WTC11 (cell line): ENCODE measurements around the gene ALLC.

Experiments used
- JUN ChIP-seq: sonication (generic); formaldehyde crosslinking; IDR thresholded peaks from 2 replicates; pipeline ENCODE4 v1.8.0; 2023; ENCODE audit warnings: mild to moderate bottlenecking, missing genetic modification reagents
- ZNF138 ChIP-seq: sonication (generic); formaldehyde crosslinking; conservative IDR thresholded peaks from 2 replicates; pipeline ENCODE4 v1.8.1; 2022; ENCODE audit warnings: mild to moderate bottlenecking, moderate library complexity, missing genetic modification reagents
- TF ChIP-seq, protein P1 (sequence below): sonication (generic); formaldehyde crosslinking; IDR thresholded peaks from 2 replicates; pipeline ENCODE4 v1.8.0; 2022; ENCODE audit warnings: mild to moderate bottlenecking, missing genetic modification reagents
- TF ChIP-seq, protein P2 (sequence below): fragments of 200-600 bp; IDR thresholded peaks from 2 replicates; pipeline ENCODE4 v1.8.0; 2022; ENCODE audit warnings: antibody characterized with exemption
- TF ChIP-seq, protein P3 (sequence below): sonication (generic); formaldehyde crosslinking; IDR thresholded peaks from 2 replicates; pipeline ENCODE4 v1.8.1; 2023; ENCODE audit warnings: mild to moderate bottlenecking, missing genetic modification reagents
- TF ChIP-seq, protein P4 (sequence below): sonication (generic); formaldehyde crosslinking; conservative IDR thresholded peaks from 2 replicates; pipeline ENCODE4 v1.8.1; 2022; ENCODE audit warnings: mild to moderate bottlenecking, missing genetic modification reagents

DNA sequence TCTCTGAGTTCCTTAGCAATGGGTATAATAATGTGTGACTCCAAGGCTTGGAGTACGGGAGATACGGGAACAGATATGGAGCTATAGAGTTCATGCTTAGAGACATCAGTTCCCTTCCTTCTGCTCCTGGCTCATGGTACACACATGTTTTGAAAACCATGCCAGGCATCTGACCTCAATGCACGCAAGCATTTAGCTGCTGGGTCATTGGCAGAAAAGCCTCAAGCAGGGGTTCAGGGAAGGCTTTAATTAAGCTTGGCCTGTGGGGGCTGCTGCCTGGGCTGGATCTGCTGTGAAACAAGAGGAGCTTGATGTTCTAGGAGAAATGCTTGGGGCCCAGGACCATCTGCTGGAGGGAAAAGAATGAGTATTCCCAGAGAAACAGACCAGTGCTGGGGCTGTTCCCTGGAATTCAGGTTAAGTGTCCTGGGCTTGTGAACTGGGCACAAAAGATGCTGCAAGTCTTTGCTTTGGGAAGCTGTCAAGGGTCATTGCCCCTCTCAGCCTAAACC lies 3.2 kb downstream of the ALLC start:
- TF ChIP-seq, protein P1, sequence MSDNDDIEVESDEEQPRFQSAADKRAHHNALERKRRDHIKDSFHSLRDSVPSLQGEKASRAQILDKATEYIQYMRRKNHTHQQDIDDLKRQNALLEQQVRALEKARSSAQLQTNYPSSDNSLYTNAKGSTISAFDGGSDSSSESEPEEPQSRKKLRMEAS (CRISPR knock-in tag): no peak
- TF ChIP-seq, protein P2, sequence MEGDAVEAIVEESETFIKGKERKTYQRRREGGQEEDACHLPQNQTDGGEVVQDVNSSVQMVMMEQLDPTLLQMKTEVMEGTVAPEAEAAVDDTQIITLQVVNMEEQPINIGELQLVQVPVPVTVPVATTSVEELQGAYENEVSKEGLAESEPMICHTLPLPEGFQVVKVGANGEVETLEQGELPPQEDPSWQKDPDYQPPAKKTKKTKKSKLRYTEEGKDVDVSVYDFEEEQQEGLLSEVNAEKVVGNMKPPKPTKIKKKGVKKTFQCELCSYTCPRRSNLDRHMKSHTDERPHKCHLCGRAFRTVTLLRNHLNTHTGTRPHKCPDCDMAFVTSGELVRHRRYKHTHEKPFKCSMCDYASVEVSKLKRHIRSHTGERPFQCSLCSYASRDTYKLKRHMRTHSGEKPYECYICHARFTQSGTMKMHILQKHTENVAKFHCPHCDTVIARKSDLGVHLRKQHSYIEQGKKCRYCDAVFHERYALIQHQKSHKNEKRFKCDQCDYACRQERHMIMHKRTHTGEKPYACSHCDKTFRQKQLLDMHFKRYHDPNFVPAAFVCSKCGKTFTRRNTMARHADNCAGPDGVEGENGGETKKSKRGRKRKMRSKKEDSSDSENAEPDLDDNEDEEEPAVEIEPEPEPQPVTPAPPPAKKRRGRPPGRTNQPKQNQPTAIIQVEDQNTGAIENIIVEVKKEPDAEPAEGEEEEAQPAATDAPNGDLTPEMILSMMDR: no peak
- TF ChIP-seq ZNF138 (CRISPR knock-in tag) (no peak), JUN (no peak)
- TF ChIP-seq, protein P3, sequence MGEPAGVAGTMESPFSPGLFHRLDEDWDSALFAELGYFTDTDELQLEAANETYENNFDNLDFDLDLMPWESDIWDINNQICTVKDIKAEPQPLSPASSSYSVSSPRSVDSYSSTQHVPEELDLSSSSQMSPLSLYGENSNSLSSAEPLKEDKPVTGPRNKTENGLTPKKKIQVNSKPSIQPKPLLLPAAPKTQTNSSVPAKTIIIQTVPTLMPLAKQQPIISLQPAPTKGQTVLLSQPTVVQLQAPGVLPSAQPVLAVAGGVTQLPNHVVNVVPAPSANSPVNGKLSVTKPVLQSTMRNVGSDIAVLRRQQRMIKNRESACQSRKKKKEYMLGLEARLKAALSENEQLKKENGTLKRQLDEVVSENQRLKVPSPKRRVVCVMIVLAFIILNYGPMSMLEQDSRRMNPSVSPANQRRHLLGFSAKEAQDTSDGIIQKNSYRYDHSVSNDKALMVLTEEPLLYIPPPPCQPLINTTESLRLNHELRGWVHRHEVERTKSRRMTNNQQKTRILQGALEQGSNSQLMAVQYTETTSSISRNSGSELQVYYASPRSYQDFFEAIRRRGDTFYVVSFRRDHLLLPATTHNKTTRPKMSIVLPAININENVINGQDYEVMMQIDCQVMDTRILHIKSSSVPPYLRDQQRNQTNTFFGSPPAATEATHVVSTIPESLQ (CRISPR knock-in tag): no peak
- TF ChIP-seq, protein P4, sequence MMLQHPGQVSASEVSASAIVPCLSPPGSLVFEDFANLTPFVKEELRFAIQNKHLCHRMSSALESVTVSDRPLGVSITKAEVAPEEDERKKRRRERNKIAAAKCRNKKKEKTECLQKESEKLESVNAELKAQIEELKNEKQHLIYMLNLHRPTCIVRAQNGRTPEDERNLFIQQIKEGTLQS (CRISPR knock-in tag): no peak
